ENCODE results near the gene CHRDL2.

CHRDL2 gene

GRCh38 chr11:74756571-74756970 is 25.3 kb upstream of the CHRDL2 start:
- ChIA-PET CTCF (no interaction called here), POLR2A (no interaction called here)
- no peak overlapping the region for H3K4me3 ChIP-seq (ENCODE audit: low read depth, low read length)
- H3K9me3 ChIP-seq (ENCODE audit: control insufficient read depth, insufficient read depth, low read depth, low read length): no peaks in the 10 kb centered on the region
- no peak for TF ChIP-seq WT1 (tag by site-specific recombination; IDR thresholded peaks at IDR 0.05)
- no peak for TF ChIP-seq ZNF280D (tag by site-specific recombination; IDR thresholded peaks at IDR 0.05)
- no peak for TF ChIP-seq ZNF585B (tag by site-specific recombination; IDR thresholded peaks at IDR 0.05)
- TF ChIP-seq ZBTB17 (tag by site-specific recombination; IDR thresholded peaks at IDR 0.05): no peak
- no peak for TF ChIP-seq ZBTB8A (tag by site-specific recombination; IDR thresholded peaks at IDR 0.05)
- no peak for TF ChIP-seq ZNF416 (tag by site-specific recombination; IDR thresholded peaks at IDR 0.05)
- TF ChIP-seq ZNF26 (tag by site-specific recombination; IDR thresholded peaks at IDR 0.05): no peak
- no peak for TF ChIP-seq ZBTB48 (tag by site-specific recombination; IDR thresholded peaks at IDR 0.05)
- no peak for TF ChIP-seq ZNF610 (tag by site-specific recombination; IDR thresholded peaks at IDR 0.05; ENCODE audit: borderline replicate concordance)
- no peak for TF ChIP-seq KLF8 (tag by site-specific recombination; IDR thresholded peaks at IDR 0.05)
- TF ChIP-seq ZNF133 (tag by site-specific recombination; IDR thresholded peaks at IDR 0.05): no peak
- no peaks in the 10 kb centered on the region; the same call in 1 of the 2 replicates for H3K4me1 ChIP-seq (ENCODE audit: control insufficient read depth, insufficient read depth, low read length)
- H3K36me3 ChIP-seq (ENCODE audit: control insufficient read depth in 2 of 2, insufficient read depth in 1 of 2, low read length in 2 of 2): no peaks in the 10 kb centered on the region
- no peak overlapping the region for H3K27ac ChIP-seq (ENCODE audit: extremely low read depth, low read depth, low read length)

GRCh38 chr11:74755395-74755995 is 24.3 kb upstream of the CHRDL2 start:
- Histone ChIP-seq H3K9me3 (ENCODE audit: control insufficient read depth, insufficient read depth, low read depth, low read length) (no peaks in the 10 kb centered on the region), H3K4me1 (ENCODE audit: control insufficient read depth, insufficient read depth, low read length) (no peaks in the 10 kb centered on the region; the same call in 1 of the 2 replicates), H3K4me3 (ENCODE audit: low read depth, low read length) (no peak overlapping the region), H3K27ac (ENCODE audit: extremely low read depth, low read depth, low read length) (no peak overlapping the region), H3K36me3 (ENCODE audit: control insufficient read depth in 2 of 2, insufficient read depth in 1 of 2, low read length in 2 of 2) (no peaks in the 10 kb centered on the region)
- CTCF ChIA-PET: interaction anchor here (1.0 kb wide), 1 partner anchor 16 kb away, joined by 5 read pairs; no protein-coding TSS in a partner anchor
- POLR2A ChIA-PET: no interaction called here
- TF ChIP-seq ZNF132 (tag by site-specific recombination; IDR thresholded peaks at IDR 0.05; ENCODE audit: borderline replicate concordance): no peak
- TF ChIP-seq ZNF311 (tag by site-specific recombination; IDR thresholded peaks at IDR 0.05; ENCODE audit: borderline replicate concordance): no peak

GRCh38 chr11:74754507-74755252 is 23.5 kb upstream of the CHRDL2 start:
- Histone ChIP-seq H3K27ac (ENCODE audit: extremely low read depth, low read depth, low read length) (no peak overlapping the region), H3K9me3 (ENCODE audit: control insufficient read depth, insufficient read depth, low read depth, low read length) (no peaks in the 10 kb centered on the region), H3K4me1 (ENCODE audit: control insufficient read depth, insufficient read depth, low read length) (no peaks in the 10 kb centered on the region; the same call in 1 of the 2 replicates), H3K36me3 (ENCODE audit: control insufficient read depth in 2 of 2, insufficient read depth in 1 of 2, low read length in 2 of 2) (no peaks in the 10 kb centered on the region), H3K4me3 (ENCODE audit: low read depth, low read length) (no peak overlapping the region)
- ChIA-PET CTCF (interaction anchor here (0.6 to 1.0 kb wide), 2 partner anchors 15 to 18 kb away, joined by 3 to 5 read pairs; no protein-coding TSS in a partner anchor), POLR2A (no interaction called here)
- 0 out of 2 replicates have a peak, but pooled peaks have one; percentile 6 for TF ChIP-seq GLIS1 (tag by site-specific recombination; IDR thresholded peaks at IDR 0.05)
- no peak for TF ChIP-seq ZNF140 (tag by site-specific recombination; IDR thresholded peaks at IDR 0.05)
- TF ChIP-seq ZNF148 (tag by site-specific recombination; IDR thresholded peaks at IDR 0.05; ENCODE audit: borderline replicate concordance): no peak
- peak; percentile 39; the same call in 1 of the 2 replicates for TF ChIP-seq PRDM6 (tag by site-specific recombination; IDR thresholded peaks at IDR 0.05)
- no peak for TF ChIP-seq ZFHX2 (tag by site-specific recombination; conservative IDR thresholded peaks at IDR 0.05)
- TF ChIP-seq ZNF623 (tag by site-specific recombination; IDR thresholded peaks at IDR 0.05): no peak
- no peak for TF ChIP-seq ZNF658 (tag by site-specific recombination; IDR thresholded peaks at IDR 0.05)
